HepG2 (cell line): ENCODE measurements around the gene FGF9. TPM values are rescaled to one million over a fixed set of nuclear protein-coding genes. Genes with fewer than 3 reads are reported as not detected.

Experiments
- ATAC-seq: fragments of 200-7000 bp; cut with Tn5 transposase; 3 replicates; pipeline ENCODE4 v1.9.1; 2020; ENCODE audit warnings: mild to moderate bottlenecking, moderate library complexity
- BruUV-seq: library from RNA; stranded (reverse); fragments of 400-500 nt; replicated peaks from 2 replicates; lab custom pipeline; 2021; lab: Mats Ljungman, UMichigan
- CTCF ChIA-PET: fragments of 300-600 bp; formaldehyde crosslinking; extraction: SDS; loops from one replicate; lab custom pipeline; 2021; ENCODE audit warnings: low total read pairs, inconsistent platforms, low intra/inter-chr PET ratio; lab: Yijun Ruan, JAX
- POLR2A ChIA-PET: fragments of 350-600 bp; sonication (Branson Sonifier 250); formaldehyde crosslinking; loops from one replicate; lab custom pipeline; 2020; ENCODE audit warnings: antibody characterized with exemption, inconsistent platforms; lab: Yijun Ruan, JAX
- DNase-seq: peaks from one replicate; pipeline ENCODE4 v3.0.0-alpha.2; 2015; ENCODE audit warnings: low spot score
- FAIRE-seq: peaks from 3 replicates; lab custom pipeline; 2011; peaks lifted over from hg19 to GRCh38; lab: Jason Lieb, UNC
- H2AFZ ChIP-seq: one replicate; pipeline ENCODE4 v1.6.1; 2011; ENCODE audit warnings: low read length, inconsistent platforms
- H3K27ac ChIP-seq: fragments of 300-600 bp; 3 replicates; pipeline ENCODE4 v1.8.0; 2011; ENCODE audit warnings: mixed run types, mild to moderate bottlenecking, mixed read lengths, low read length, inconsistent platforms; ENCODE audit not compliant: insufficient read depth; ENCODE audit errors: extremely low read length
- H3K27me3 ChIP-seq, 2 experiments: fragments of 200-600 bp in 1 of 2; 2 replicates in 1 of 2; 3 replicates in 1 of 2; pipeline versions ENCODE4 v1.6.0 to v1.8.0; 2011; ENCODE audit warnings: low read length in 2 of 2, mild to moderate bottlenecking in 2 of 2, moderate library complexity in 2 of 2, inconsistent platforms in 1 of 2; ENCODE audit not compliant: insufficient read depth in 2 of 2, control insufficient read depth in 1 of 2
- H3K36me3 ChIP-seq, 2 experiments: fragments of 200-600 bp in 1 of 2; replicated peaks in 1 of 2; 2 replicates in 1 of 2; 3 replicates in 1 of 2; pipeline versions ENCODE4 v1.5.1 to v1.8.0; 2011; ENCODE audit warnings: low read length in 2 of 2, inconsistent platforms in 1 of 2; ENCODE audit not compliant: insufficient read depth in 2 of 2, control insufficient read depth in 1 of 2
- H3K4me1 ChIP-seq: 2 replicates; pipeline ENCODE4 v1.5.1; 2012; ENCODE audit warnings: low read length, inconsistent platforms; ENCODE audit not compliant: insufficient read depth
- H3K4me2 ChIP-seq: 2 replicates; pipeline ENCODE4 v1.6.0; 2011; ENCODE audit warnings: low read depth, low read length, inconsistent platforms
- H3K4me3 ChIP-seq, 3 experiments: fragments of 200-600 bp in 1 of 3; sonication (generic), shearing (Covaris generic) in 1 of 3; replicated peaks in 1 of 3; 2 replicates each; pipeline ENCODE4 v1.5.1; 2011 to 2016; ENCODE audit warnings: low read length in 3 of 3, inconsistent platforms in 2 of 3, low read depth in 2 of 3, mild to moderate bottlenecking in 2 of 3, control low read depth in 1 of 3, mixed read lengths in 1 of 3; ENCODE audit not compliant: insufficient read depth in 1 of 3
- H3K79me2 ChIP-seq: one replicate; pipeline ENCODE4 v1.6.1; 2011; ENCODE audit warnings: low read length, inconsistent platforms; ENCODE audit not compliant: insufficient read depth
- H3K9ac ChIP-seq: 2 replicates; pipeline ENCODE4 v1.6.0; 2011; ENCODE audit warnings: mild to moderate bottlenecking, low read depth, low read length, inconsistent platforms; ENCODE audit not compliant: insufficient read depth
- H3K9me3 ChIP-seq: 2 replicates; pipeline ENCODE4 v1.5.1; 2012; ENCODE audit warnings: mild to moderate bottlenecking, low read length
- H4K20me1 ChIP-seq: 2 replicates; pipeline ENCODE4 v1.6.0; 2011; ENCODE audit warnings: inconsistent platforms, mild to moderate bottlenecking, low read length, moderate library complexity; ENCODE audit not compliant: insufficient read depth
- ASH2L ChIP-seq: fragments of 300-600, 200-600 bp; sonication (generic); IDR thresholded peaks from 2 replicates; pipeline ENCODE4 v1.7.0; 2017; ENCODE audit warnings: low read depth, mild to moderate bottlenecking, moderate library complexity, mixed read lengths, low read length; ENCODE audit not compliant: insufficient read length
- CBX2 ChIP-seq, 2 experiments: fragments of 200-600 bp in 1 of 2; sonication (generic); formaldehyde crosslinking in 1 of 2; IDR thresholded peaks; 2 replicates each; pipeline versions ENCODE4 v1.7.0 to v1.8.1; 2018 to 2022; ENCODE audit warnings: low read depth in 2 of 2, low read length in 1 of 2, mild to moderate bottlenecking in 1 of 2, missing genetic modification reagents in 1 of 2
- CEBPB ChIP-seq: IDR thresholded peaks from 2 replicates; pipeline ENCODE4 v1.6.1; 2011; ENCODE audit warnings: low read depth, low read length, improper control_type of control experiment, borderline replicate concordance
- E2F5 ChIP-seq: sonication (generic); formaldehyde crosslinking; conservative IDR thresholded peaks from 2 replicates; pipeline ENCODE4 v1.4.0; 2020; ENCODE audit warnings: missing genetic modification reagents
- HOXA7 ChIP-seq: sonication (generic); formaldehyde crosslinking; IDR thresholded peaks from 2 replicates; pipeline ENCODE4 v1.8.1; 2022; ENCODE audit warnings: mild to moderate bottlenecking, missing genetic modification reagents, moderate library complexity
- KLF6 ChIP-seq: IDR thresholded peaks from 2 replicates; pipeline ENCODE4 v1.8.0; 2016; ENCODE audit warnings: missing biosample characterization, missing genetic modification reagents
- ZNF10 ChIP-seq: sonication (generic); formaldehyde crosslinking; IDR thresholded peaks from 2 replicates; pipeline ENCODE4 v1.4.0; 2020; ENCODE audit warnings: mild to moderate bottlenecking, low read depth, missing genetic modification reagents, borderline replicate concordance
- ZNF629 ChIP-seq: sonication (generic); formaldehyde crosslinking; conservative IDR thresholded peaks from 2 replicates; pipeline ENCODE4 v1.5.0; 2020; ENCODE audit warnings: missing genetic modification reagents
- ZNF761 ChIP-seq: sonication (generic); formaldehyde crosslinking; conservative IDR thresholded peaks from 2 replicates; pipeline ENCODE4 v1.4.0; 2020; ENCODE audit warnings: mild to moderate bottlenecking, missing genetic modification reagents
- ZNF781 ChIP-seq: sonication (generic); formaldehyde crosslinking; IDR thresholded peaks from 2 replicates; pipeline ENCODE4 v1.5.1; 2020; ENCODE audit warnings: borderline replicate concordance, mild to moderate bottlenecking, missing genetic modification reagents; ENCODE audit errors: not compliant biosample characterization
- WGBS: methylation state at CpG from one replicate; pipeline ENCODE4 v1.1.6; 2017; ENCODE audit warnings: low lambda C conversion rate; 5-methylcytosine and 5-hydroxymethylcytosine counted together
- in situ Hi-C: cut with HindIII; loops from 2 replicates; pipeline ENCODE4 v1.10.0; 2017; ENCODE audit warnings: low pct_unique_long_range_greater_than_20kb; ENCODE audit not compliant: extremely low pct_ligation_motif_present
- intact Hi-C: fragments of 100-400 bp; cut with micrococcal nuclease; formaldehyde crosslinking; loops from one replicate; pipeline ENCODE4 v1.10.0; 2022; ENCODE audit not compliant: unreplicated experiment
- polyA plus RNA-seq, 8 experiments: library from polyadenylated mRNA; depleted of rRNA in 3 of 8; stranded (reverse) in 7 of 8; unstranded in 1 of 8; fragments of >200 nt; fragmentation: Illumina TruSeq in 4 of 8; extraction: Trizol in 4 of 8; gene quantifications; 2 replicates each; pipeline versions ENCODE4 v1.2.1 to v1.2.3, GENCODE V29; 2011 to 2016; ENCODE audit warnings: low read depth in 4 of 8, missing spikeins in 1 of 8, mixed read lengths in 1 of 8; ENCODE audit not compliant: insufficient read depth in 1 of 8
- total RNA-seq, 5 experiments: library from RNA; depleted of rRNA; stranded (reverse); fragments of >200 nt; fragmentation: Illumina TruSeq; extraction: Trizol; gene quantifications; 2 replicates each; pipeline ENCODE4 v1.2.3, GENCODE V29; 2016; ENCODE audit warnings: low read depth in 1 of 5
- TF ChIP-seq, protein P1 (sequence below): IDR thresholded peaks from 2 replicates; pipeline ENCODE4 v1.6.1; 2012; ENCODE audit warnings: low read length, improper control_type of control experiment
- TF ChIP-seq, protein P2 (sequence below): sonication (generic); formaldehyde crosslinking; IDR thresholded peaks from 2 replicates; pipeline ENCODE4 v1.8.0; 2022; ENCODE audit warnings: mild to moderate bottlenecking, missing genetic modification reagents, moderate library complexity
- TF ChIP-seq, protein P3 (sequence below): sonication (generic); formaldehyde crosslinking; IDR thresholded peaks from 2 replicates; pipeline ENCODE4 v1.4.0; 2020; ENCODE audit warnings: mild to moderate bottlenecking, missing genetic modification reagents
- TF ChIP-seq, protein P4 (sequence below): sonication (generic); formaldehyde crosslinking; IDR thresholded peaks from 2 replicates; pipeline ENCODE4 v1.4.0; 2020; ENCODE audit warnings: missing genetic modification reagents; ENCODE audit errors: not compliant biosample characterization

FGF9 gene
- total and polyA plus RNA-seq, 2 of the 13 experiments (the other 11 are each of a cell fraction or from before 2014, with no cell fraction given) = not detected

DNA sequence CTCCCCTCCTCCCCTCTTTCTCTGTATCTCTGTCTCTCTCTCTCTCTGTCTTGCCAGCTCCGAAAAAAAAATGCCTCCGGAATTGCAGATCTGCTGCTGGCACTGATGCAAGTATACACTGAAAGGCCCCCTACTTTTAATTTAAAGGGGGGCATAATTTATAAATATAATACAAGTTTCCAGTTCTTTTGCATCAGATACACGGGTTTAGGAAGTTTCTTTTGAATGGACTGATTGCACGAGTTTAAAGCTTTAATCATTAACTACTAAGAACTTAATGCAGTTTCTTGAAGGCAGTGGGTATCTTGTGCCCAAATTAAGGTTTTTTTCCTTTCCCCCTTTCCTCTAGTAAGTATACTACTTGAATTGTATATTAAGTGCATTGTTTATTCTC is 1.4 kb downstream of the FGF9 start (continued):
- TF ChIP-seq, protein P1, sequence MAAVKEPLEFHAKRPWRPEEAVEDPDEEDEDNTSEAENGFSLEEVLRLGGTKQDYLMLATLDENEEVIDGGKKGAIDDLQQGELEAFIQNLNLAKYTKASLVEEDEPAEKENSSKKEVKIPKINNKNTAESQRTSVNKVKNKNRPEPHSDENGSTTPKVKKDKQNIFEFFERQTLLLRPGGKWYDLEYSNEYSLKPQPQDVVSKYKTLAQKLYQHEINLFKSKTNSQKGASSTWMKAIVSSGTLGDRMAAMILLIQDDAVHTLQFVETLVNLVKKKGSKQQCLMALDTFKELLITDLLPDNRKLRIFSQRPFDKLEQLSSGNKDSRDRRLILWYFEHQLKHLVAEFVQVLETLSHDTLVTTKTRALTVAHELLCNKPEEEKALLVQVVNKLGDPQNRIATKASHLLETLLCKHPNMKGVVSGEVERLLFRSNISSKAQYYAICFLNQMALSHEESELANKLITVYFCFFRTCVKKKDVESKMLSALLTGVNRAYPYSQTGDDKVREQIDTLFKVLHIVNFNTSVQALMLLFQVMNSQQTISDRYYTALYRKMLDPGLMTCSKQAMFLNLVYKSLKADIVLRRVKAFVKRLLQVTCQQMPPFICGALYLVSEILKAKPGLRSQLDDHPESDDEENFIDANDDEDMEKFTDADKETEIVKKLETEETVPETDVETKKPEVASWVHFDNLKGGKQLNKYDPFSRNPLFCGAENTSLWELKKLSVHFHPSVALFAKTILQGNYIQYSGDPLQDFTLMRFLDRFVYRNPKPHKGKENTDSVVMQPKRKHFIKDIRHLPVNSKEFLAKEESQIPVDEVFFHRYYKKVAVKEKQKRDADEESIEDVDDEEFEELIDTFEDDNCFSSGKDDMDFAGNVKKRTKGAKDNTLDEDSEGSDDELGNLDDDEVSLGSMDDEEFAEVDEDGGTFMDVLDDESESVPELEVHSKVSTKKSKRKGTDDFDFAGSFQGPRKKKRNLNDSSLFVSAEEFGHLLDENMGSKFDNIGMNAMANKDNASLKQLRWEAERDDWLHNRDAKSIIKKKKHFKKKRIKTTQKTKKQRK = no peak
- TF ChIP-seq CEBPB = no peak
- TF ChIP-seq, protein P2, sequence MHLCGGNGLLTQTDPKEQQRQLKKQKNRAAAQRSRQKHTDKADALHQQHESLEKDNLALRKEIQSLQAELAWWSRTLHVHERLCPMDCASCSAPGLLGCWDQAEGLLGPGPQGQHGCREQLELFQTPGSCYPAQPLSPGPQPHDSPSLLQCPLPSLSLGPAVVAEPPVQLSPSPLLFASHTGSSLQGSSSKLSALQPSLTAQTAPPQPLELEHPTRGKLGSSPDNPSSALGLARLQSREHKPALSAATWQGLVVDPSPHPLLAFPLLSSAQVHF (CRISPR knock-in tag) = no peak
- TF ChIP-seq, protein P3, sequence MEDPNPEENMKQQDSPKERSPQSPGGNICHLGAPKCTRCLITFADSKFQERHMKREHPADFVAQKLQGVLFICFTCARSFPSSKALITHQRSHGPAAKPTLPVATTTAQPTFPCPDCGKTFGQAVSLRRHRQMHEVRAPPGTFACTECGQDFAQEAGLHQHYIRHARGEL (CRISPR knock-in tag) = no peak
- TF ChIP-seq, protein P4, sequence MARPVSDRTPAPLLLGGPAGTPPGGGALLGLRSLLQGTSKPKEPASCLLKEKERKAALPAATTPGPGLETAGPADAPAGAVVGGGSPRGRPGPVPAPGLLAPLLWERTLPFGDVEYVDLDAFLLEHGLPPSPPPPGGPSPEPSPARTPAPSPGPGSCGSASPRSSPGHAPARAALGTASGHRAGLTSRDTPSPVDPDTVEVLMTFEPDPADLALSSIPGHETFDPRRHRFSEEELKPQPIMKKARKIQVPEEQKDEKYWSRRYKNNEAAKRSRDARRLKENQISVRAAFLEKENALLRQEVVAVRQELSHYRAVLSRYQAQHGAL = no peak

DNA sequence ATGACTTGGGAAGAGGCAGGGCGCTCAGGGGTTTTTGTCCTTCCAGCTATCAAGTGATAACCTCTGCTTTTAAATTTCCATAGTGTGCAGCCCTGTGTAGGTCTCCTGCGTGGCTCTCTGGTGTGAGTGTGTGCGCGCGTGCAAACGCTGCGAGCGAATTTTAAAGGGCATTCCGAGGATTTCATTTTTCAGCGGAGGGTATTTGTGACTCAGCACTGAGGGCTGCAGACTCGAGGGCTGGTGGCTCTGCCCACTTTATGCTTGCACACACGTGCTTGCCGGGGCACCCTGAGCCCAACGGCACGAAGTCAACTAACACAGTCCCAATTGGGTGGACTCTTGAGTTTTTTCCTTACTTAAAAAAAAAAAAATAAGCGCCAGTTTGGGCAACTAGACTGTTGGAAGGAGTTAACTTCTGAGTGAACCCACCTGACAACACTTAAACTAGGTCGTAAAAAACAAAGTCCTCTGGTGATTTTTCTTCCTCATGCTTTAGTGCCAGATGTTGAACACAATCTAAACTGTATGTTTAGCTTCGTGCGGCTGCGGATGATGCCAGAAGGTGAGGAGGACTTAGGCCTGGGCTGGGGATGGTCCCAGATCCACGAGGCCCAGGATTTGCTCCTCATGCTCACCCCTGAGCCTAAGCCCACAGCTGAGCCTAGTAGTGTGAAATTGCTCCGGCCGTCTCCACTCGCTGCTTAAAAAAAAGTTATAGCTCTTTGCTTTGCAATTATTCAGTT is 2.1 kb downstream of the FGF9 start:
- Histone ChIP-seq H3K36me3 (no peaks in the 10 kb centered on the region), H2AFZ (no peak overlapping the region), H3K4me2 (peak overlapping the region; percentile 78), H4K20me1 (no peaks in the 10 kb centered on the region), H3K27me3 (peaks cover 15 to 85% of the 10 kb centered on the region in 2 experiments; a peak in 4 of 5 replicates), H3K4me1 (peaks cover 47% of the 10 kb centered on the region), H3K27ac (no peak overlapping the region), H3K9ac (no peak overlapping the region), H3K79me2 (no peaks in the 10 kb centered on the region), H3K4me3 (peak overlapping the region; percentile 49 to 66 (median 55); a peak in 4 of 6 replicates), H3K9me3 (no peaks in the 10 kb centered on the region)
- no peak for TF ChIP-seq ZNF10 (CRISPR knock-in tag)
- TF ChIP-seq CBX2 (IDR thresholded peaks at IDR 0.05; ENCODE audit: low read depth, low read length) = peak; percentile 75; the same call in 1 of the 2 replicates
- TF ChIP-seq CBX2 (CRISPR knock-in tag; IDR thresholded peaks at IDR 0.05; ENCODE audit: low read depth) = no peak
- no peak for TF ChIP-seq ZNF629 (CRISPR knock-in tag)
- no peak for TF ChIP-seq HOXA7
- no peak for TF ChIP-seq ZNF761 (CRISPR knock-in tag)
- TF ChIP-seq ASH2L = no peak
- TF ChIP-seq KLF6 (CRISPR knock-in tag) = no peak
- no peak for TF ChIP-seq E2F5
- no peak for TF ChIP-seq ZNF781 (CRISPR knock-in tag)
- WGBS = 21% methylated on average over 21 of the region's 24 CpGs
- ChIA-PET POLR2A (no interaction called here), CTCF (no interaction called here)
- intact Hi-C loops = loop anchor here (5.0 kb wide), 1 partner anchor 36 kb away; no protein-coding TSS in a partner anchor
- BruUV-seq = no TSS peak
- in situ Hi-C loops = no loop called here
- FAIRE-seq = no peak
- no peak for DNase-seq
- no peak for ATAC-seq
